ENCODE measurements around the gene GK.
"Not testable (repeated sequence)": the region's sequence is repeated elsewhere in the genome, so short reads cannot be mapped to it uniquely, and the experiment has no call there.

Gene GK

GRCh38 chrX:30626402-30626801 is 26.8 kb upstream of the GK start:
- Histone ChIP-seq H3K4me3 (ENCODE audit: low read depth in 1 of 5, low read length in 5 of 5) (no peak overlapping the region), H3K27ac (ENCODE audit: low read depth, low read length) (no peak overlapping the region), H3K36me3 (ENCODE audit: control insufficient read depth in 5 of 5, insufficient read depth in 5 of 5, low read length in 5 of 5) (no peaks in the 10 kb centered on the region), H3K9ac (ENCODE audit: low read length in 5 of 5) (no peak overlapping the region), H3K4me1 (ENCODE audit: control insufficient read depth in 5 of 5, insufficient read depth in 5 of 5, low read length in 5 of 5) (no peaks in the 10 kb centered on the region), H3K27me3 (ENCODE audit: control insufficient read depth in 5 of 5, insufficient read depth in 4 of 5, low read length in 5 of 5) (peaks cover 0 to 5% (median 0%) of the 10 kb centered on the region in 5 donors), H3K9me3 (ENCODE audit: control insufficient read depth in 5 of 5, low read length in 5 of 5) (peaks cover 0 to 11% (median 8%) of the 10 kb centered on the region in 5 donors)

- Histone ChIP-seq H3K9ac (ENCODE audit: low read length in 5 of 5) (no peak overlapping the region), H3K9me3 (ENCODE audit: control insufficient read depth in 5 of 5, low read length in 5 of 5) (no peaks in the 10 kb centered on the region), H3K4me1 (ENCODE audit: control insufficient read depth in 5 of 5, insufficient read depth in 5 of 5, low read length in 5 of 5) (no peaks in the 10 kb centered on the region), H3K36me3 (ENCODE audit: control insufficient read depth in 5 of 5, insufficient read depth in 5 of 5, low read length in 5 of 5) (no peaks in the 10 kb centered on the region), H3K27ac (ENCODE audit: low read depth, low read length) (no peak overlapping the region), H3K4me3 (ENCODE audit: low read depth in 1 of 5, low read length in 5 of 5) (no peak overlapping the region), H3K27me3 (ENCODE audit: control insufficient read depth in 5 of 5, insufficient read depth in 4 of 5, low read length in 5 of 5) (no peaks in the 10 kb centered on the region)
Measured at GRCh38 chrX:30627818-30628652, 25.2 kb upstream of the GK start.

GRCh38 chrX:30634070-30634469 is 19.2 kb upstream of the GK start:
- not testable (repeated sequence) for H3K36me3 ChIP-seq (ENCODE audit: control insufficient read depth in 5 of 5, insufficient read depth in 5 of 5, low read length in 5 of 5); H3K9me3 ChIP-seq (ENCODE audit: control insufficient read depth in 5 of 5, low read length in 5 of 5); H3K27me3 ChIP-seq (ENCODE audit: control insufficient read depth in 5 of 5, insufficient read depth in 4 of 5, low read length in 5 of 5); H3K4me3 ChIP-seq (ENCODE audit: low read depth in 1 of 5, low read length in 5 of 5); H3K27ac ChIP-seq (ENCODE audit: low read depth, low read length); H3K4me1 ChIP-seq (ENCODE audit: control insufficient read depth in 5 of 5, insufficient read depth in 5 of 5, low read length in 5 of 5); H3K9ac ChIP-seq (ENCODE audit: low read length in 5 of 5)

- no peaks in the 10 kb centered on the region for H3K27me3 ChIP-seq (ENCODE audit: control insufficient read depth in 5 of 5, insufficient read depth in 4 of 5, low read length in 5 of 5)
- peaks cover 0 to 7% (median 0%) of the 10 kb centered on the region in 5 donors for H3K9me3 ChIP-seq (ENCODE audit: control insufficient read depth in 5 of 5, low read length in 5 of 5)
- no peak overlapping the region for H3K27ac ChIP-seq (ENCODE audit: low read depth, low read length)
- H3K36me3 ChIP-seq (ENCODE audit: control insufficient read depth in 5 of 5, insufficient read depth in 5 of 5, low read length in 5 of 5): no peaks in the 10 kb centered on the region
- H3K4me3 ChIP-seq (ENCODE audit: low read depth in 1 of 5, low read length in 5 of 5): no peak overlapping the region
- H3K4me1 ChIP-seq (ENCODE audit: control insufficient read depth in 5 of 5, insufficient read depth in 5 of 5, low read length in 5 of 5): peaks cover 0 to 8% (median 6%) of the 10 kb centered on the region in 5 donors
- no peak overlapping the region for H3K9ac ChIP-seq (ENCODE audit: low read length in 5 of 5)
Measured at GRCh38 chrX:30635630-30636029, 17.6 kb upstream of the GK start.

GRCh38 chrX:30637874-30638815 is 15.1 kb upstream of the GK start:
- Histone ChIP-seq H3K27me3 (ENCODE audit: control insufficient read depth in 5 of 5, insufficient read depth in 4 of 5, low read length in 5 of 5) (no peaks in the 10 kb centered on the region), H3K9me3 (ENCODE audit: control insufficient read depth in 5 of 5, low read length in 5 of 5) (peaks cover 0 to 7% (median 0%) of the 10 kb centered on the region in 5 donors), H3K36me3 (ENCODE audit: control insufficient read depth in 5 of 5, insufficient read depth in 5 of 5, low read length in 5 of 5) (no peaks in the 10 kb centered on the region), H3K4me3 (ENCODE audit: low read depth in 1 of 5, low read length in 5 of 5) (no peak overlapping the region), H3K4me1 (ENCODE audit: control insufficient read depth in 5 of 5, insufficient read depth in 5 of 5, low read length in 5 of 5) (peaks cover 0 to 17% (median 6%) of the 10 kb centered on the region in 5 donors), H3K9ac (ENCODE audit: low read length in 5 of 5) (no peak overlapping the region), H3K27ac (ENCODE audit: low read depth, low read length) (no peak overlapping the region)

- not testable (repeated sequence) for H3K9me3 ChIP-seq (ENCODE audit: control insufficient read depth in 5 of 5, low read length in 5 of 5); H3K27me3 ChIP-seq (ENCODE audit: control insufficient read depth in 5 of 5, insufficient read depth in 4 of 5, low read length in 5 of 5); H3K4me3 ChIP-seq (ENCODE audit: low read depth in 1 of 5, low read length in 5 of 5); H3K27ac ChIP-seq (ENCODE audit: low read depth, low read length); H3K9ac ChIP-seq (ENCODE audit: low read length in 5 of 5); H3K36me3 ChIP-seq (ENCODE audit: control insufficient read depth in 5 of 5, insufficient read depth in 5 of 5, low read length in 5 of 5)
- peaks cover 0 to 17% (median 6%) of the 10 kb centered on the region in 5 donors for H3K4me1 ChIP-seq (ENCODE audit: control insufficient read depth in 5 of 5, insufficient read depth in 5 of 5, low read length in 5 of 5)
Measured at GRCh38 chrX:30639702-30640101, 13.5 kb upstream of the GK start.

GRCh38 chrX:30642642-30643041 is 10.6 kb upstream of the GK start:
- H3K27me3 ChIP-seq (ENCODE audit: control insufficient read depth in 5 of 5, insufficient read depth in 4 of 5, low read length in 5 of 5): no peaks in the 10 kb centered on the region
- H3K9ac ChIP-seq (ENCODE audit: low read length in 5 of 5): no peak overlapping the region
- H3K36me3 ChIP-seq (ENCODE audit: control insufficient read depth in 5 of 5, insufficient read depth in 5 of 5, low read length in 5 of 5): no peaks in the 10 kb centered on the region
- H3K9me3 ChIP-seq (ENCODE audit: control insufficient read depth in 5 of 5, low read length in 5 of 5): peaks cover 0 to 7% (median 0%) of the 10 kb centered on the region in 5 donors
- H3K4me3 ChIP-seq (ENCODE audit: low read depth in 1 of 5, low read length in 5 of 5): no peak overlapping the region
- H3K27ac ChIP-seq (ENCODE audit: low read depth, low read length): no peak overlapping the region
- peaks cover 0 to 17% (median 0%) of the 10 kb centered on the region in 5 donors for H3K4me1 ChIP-seq (ENCODE audit: control insufficient read depth in 5 of 5, insufficient read depth in 5 of 5, low read length in 5 of 5)

GRCh38 chrX:30643313-30643821 is 9.9 kb upstream of the GK start:
- H3K27ac ChIP-seq (ENCODE audit: low read depth, low read length): no peak overlapping the region
- peaks cover 0 to 17% (median 0%) of the 10 kb centered on the region in 5 donors for H3K4me1 ChIP-seq (ENCODE audit: control insufficient read depth in 5 of 5, insufficient read depth in 5 of 5, low read length in 5 of 5)
- H3K4me3 ChIP-seq (ENCODE audit: low read depth in 1 of 5, low read length in 5 of 5): no peak overlapping the region
- H3K9ac ChIP-seq (ENCODE audit: low read length in 5 of 5): no peak overlapping the region
- peaks cover 0 to 7% (median 0%) of the 10 kb centered on the region in 5 donors for H3K9me3 ChIP-seq (ENCODE audit: control insufficient read depth in 5 of 5, low read length in 5 of 5)
- H3K36me3 ChIP-seq (ENCODE audit: control insufficient read depth in 5 of 5, insufficient read depth in 5 of 5, low read length in 5 of 5): no peaks in the 10 kb centered on the region
- no peaks in the 10 kb centered on the region for H3K27me3 ChIP-seq (ENCODE audit: control insufficient read depth in 5 of 5, insufficient read depth in 4 of 5, low read length in 5 of 5)

GRCh38 chrX:30649859-30650258 is 3.4 kb upstream of the GK start:
- peaks cover 0 to 14% (median 3%) of the 10 kb centered on the region in 5 donors for H3K4me1 ChIP-seq (ENCODE audit: control insufficient read depth in 5 of 5, insufficient read depth in 5 of 5, low read length in 5 of 5)
- no peaks in the 10 kb centered on the region for H3K9me3 ChIP-seq (ENCODE audit: control insufficient read depth in 5 of 5, low read length in 5 of 5)
- no peak overlapping the region for H3K27ac ChIP-seq (ENCODE audit: low read depth, low read length)
- no peak overlapping the region for H3K9ac ChIP-seq (ENCODE audit: low read length in 5 of 5)
- H3K4me3 ChIP-seq (ENCODE audit: low read depth in 1 of 5, low read length in 5 of 5): no peak overlapping the region
- H3K36me3 ChIP-seq (ENCODE audit: control insufficient read depth in 5 of 5, insufficient read depth in 5 of 5, low read length in 5 of 5): no peaks in the 10 kb centered on the region
- peaks cover 0 to 9% (median 0%) of the 10 kb centered on the region in 5 donors for H3K27me3 ChIP-seq (ENCODE audit: control insufficient read depth in 5 of 5, insufficient read depth in 4 of 5, low read length in 5 of 5)

Data from subcutaneous abdominal adipose tissue (tissue), 5 donors.